HG03565 (cell line): Measurements from ENCODE around the gene LUC7L3.

Source experiments
- ATAC-seq: cut with Tn5 transposase; IDR thresholded peaks from one replicate; pipeline ENCODE4 v1.9.1; 2021; ENCODE audit warnings: mild to moderate bottlenecking, moderate library complexity; ENCODE audit not compliant: unreplicated experiment

LUC7L3 gene

DNA sequence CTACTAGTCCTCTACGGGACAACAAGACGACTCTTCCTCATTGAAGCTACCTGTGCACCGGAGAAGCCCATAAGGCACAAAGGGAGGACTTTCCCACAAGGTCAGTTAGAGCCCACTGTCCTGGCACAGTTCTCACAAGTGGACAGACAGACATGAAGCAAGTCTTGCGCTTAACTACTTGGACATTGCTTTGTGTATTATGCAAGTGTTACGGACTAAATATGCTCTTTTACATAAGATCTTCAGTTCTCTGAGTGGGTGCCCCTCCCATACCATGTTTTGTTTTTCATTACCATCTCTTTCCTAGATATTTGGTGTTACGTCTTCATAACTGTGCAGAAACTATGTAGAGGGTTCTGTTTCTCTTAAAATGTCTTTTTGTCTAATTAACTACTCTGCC is 29.8 kb downstream of the LUC7L3 start:
- no peak for ATAC-seq

DNA sequence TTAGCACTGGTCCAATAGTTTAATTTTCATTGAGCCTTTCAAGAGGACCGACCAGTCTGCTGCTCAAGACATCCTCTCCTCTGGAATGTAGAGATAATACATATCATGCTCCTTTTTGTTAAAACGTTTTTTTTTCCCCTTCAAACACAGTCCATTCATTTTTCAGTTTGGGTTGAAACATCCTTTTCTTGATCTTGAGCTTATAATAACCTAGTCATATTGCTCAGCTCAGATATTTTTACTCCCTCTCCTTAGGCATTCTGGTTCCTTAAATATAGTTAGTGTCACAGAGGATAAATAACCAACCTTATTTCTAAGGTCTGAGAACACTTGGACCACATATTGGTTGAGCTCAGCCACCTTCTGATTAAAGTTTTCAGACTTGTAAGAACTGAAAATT is 35.1 kb downstream of the LUC7L3 start:
- ATAC-seq, result no peak

DNA sequence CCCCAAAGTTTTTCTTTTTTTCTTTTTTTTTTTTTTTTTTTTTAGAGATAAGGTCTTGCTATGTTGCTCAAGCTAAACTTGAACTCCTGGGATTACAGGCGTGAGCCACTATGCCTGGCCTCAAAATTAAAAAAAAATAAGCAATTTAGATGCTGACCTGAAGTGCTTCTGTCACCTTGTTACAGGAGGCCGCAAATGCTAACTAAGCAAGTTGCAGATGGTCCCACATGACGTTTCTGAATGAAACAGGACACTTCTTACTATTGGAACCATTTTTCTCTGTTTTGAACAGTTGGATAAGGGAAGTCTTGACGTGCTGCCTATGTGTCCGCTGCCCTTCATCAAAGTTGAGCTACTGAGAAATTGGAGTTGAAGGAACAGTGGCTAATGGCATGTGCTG is 39.1 kb downstream of the LUC7L3 start:
- no peak for ATAC-seq

DNA sequence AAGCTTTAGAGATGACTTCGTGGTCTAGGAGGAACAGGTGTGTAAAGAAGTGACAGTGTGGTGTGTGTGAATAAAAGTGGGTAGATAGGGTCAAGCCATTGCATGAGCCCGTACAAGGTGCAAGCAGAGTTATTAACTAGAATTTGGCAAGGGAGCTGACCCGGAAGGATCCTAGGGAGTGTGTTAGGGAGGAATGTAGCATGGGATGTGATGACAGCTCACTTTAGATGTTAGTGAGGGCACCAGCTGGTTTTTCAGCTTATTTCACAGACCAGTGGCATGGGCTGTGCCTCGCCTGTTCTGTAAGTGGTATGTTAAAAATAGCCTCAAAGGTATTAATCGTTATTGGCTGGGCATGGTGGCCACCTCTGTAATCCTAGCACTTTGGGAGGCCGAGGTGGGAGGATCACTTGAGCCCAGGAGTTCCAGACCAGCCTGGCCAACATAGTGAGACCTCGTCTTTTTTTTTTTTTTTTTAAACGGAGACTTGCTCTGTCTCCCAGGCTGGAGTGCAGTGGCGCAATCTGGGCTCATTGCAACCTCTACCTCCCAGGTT is 39.7 kb downstream of the LUC7L3 start:
- no peak for ATAC-seq

DNA sequence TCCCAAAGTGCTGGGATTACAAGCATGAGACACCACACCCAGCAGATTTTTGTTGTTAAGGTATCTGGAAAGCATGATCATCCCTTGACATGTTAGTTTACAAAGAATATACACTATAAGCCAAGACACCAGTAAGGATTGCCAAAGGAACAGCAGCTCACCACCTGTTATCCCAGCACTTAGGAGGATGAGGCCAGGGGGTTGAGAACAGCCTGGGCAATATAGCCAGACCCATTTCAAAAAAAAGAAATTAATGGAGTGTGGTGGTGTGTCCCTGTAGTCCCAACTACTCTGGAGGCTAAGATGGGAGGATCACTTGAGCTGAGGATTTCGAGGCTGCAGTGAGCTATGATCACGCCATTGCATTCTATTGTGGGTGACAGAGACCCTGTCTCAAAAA is 42.8 kb downstream of the LUC7L3 start:
- ATAC-seq, result no peak

DNA sequence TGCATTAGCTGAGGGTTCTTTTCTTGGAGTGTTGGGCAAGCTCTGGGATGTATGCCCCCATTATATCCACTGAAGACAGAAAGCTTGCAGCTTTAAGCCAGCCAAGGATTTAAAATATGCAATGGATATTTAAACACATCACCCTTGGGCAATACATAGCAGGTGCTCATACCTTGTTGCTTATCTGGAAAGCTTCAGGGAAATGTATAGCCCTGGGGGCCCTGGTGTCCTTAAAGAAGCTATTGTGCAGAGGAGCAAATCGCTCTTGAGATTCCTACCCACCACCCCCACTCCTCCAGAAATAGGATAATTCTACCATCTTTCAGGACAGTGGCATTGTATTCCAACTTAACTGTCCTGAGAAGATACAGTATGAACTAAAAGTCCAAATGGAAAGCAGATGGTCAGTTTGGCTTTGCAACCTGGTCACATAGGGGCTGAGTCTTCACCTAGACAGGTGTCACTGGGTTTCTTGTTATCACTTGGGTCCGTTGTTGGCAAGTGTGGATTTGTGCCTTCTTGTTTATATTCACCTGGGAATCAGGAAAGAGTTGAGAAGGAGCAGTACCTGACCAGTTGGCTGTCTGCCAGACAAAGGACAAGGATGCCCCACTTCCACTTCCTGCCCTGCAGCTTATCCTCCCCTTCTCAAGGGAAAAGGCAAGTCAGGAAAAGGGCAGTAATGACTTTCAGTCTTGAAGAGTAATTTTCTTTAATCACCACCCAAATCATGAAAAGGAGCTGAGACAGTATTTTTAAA is 44.5 kb downstream of the LUC7L3 start:
- ATAC-seq, result no peak

DNA sequence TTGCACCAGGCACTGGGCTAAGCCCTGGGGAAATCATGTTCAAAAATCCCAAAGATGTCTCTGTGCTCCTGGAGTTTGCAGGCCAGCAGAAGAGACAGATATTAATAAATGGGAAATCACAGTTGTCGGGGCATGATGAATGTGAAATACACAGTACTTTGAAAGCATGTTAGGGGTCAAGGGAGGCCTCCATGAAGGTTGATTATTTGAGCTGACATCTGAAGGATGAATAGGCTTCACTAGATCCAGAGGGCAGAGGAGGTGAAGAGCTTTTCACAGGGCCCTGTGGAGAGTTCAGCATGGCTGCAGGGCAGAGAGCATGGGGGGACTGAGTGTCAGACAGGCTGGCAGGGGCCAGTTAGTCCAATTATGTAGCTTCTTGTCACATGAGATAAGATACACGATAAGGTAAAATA is 45.3 kb downstream of the LUC7L3 start:
- no peak for ATAC-seq

DNA sequence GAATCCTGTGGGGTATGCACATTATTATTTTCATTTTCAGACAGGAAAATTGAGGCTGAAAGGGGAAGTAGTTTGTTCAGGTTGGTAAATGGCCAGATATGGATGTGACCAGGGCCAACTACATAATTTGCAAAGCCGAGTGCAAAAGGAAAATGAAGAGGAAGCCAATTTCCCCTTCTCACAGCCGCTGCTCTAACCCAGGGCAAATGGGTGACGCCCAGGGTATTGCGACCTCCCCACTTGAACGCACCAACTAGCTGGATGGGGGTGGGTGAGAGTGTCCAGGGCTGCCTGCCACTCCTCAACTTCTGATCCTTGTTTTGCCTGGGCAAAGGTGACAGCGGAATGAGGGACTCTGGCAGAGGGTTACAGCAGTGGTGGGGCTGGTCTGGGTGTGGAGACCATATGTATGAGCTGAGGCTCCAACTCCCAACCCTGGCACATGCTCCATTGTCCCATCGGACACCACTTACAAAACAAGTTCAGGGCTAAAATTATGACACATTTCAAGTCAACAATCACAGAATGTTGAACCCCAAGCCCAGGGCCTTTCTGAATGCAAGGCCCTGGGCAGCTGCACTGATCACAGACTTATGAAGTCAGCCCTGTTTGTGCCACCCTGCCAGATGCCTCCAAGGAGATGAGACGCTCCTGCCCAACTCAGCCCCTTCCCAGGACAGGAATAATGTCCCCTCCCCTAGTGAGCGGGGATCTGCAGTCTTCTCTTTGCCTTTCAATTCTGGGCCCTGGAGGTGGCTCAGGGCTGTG is 46.2 kb downstream of the LUC7L3 start:
- ATAC-seq, result no peak

DNA sequence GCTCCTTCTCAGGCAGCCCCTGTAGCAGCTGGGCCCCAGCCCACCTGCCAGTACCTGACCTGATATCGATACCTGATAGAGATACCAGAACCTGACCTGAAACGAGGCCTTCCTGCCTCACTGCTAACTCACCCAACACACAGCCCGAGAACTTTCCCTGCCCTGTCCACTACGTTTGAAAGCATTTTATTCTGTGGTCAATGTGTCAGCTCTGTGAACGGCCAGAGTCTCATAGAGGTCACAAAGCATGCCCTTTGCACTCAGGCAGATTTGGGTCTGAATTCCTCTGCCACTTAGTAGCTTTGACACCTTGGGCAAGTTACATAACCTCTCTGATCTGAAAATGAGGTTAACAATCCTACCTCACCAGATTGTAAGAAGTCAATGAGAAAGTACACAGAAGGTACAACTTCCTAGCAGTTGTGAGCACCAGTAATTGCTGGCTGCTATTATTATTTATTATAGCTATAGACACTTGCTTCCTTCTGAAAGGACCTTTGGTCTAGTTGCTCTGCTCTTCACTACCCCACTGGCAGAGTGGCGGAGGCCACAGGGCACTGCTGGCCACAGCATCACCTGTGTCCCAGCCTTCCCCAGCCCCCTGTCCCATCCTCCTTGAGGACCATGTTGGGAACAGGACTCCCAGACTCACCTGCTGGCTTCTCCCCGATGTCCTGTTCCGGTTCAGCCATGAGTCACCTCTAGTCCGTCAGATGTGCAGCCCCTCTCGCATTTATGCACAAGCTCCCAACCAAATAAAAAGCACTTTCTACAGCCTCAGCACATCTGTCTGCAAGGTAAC is 47.0 kb downstream of the LUC7L3 start:
- ATAC-seq, result no peak

DNA sequence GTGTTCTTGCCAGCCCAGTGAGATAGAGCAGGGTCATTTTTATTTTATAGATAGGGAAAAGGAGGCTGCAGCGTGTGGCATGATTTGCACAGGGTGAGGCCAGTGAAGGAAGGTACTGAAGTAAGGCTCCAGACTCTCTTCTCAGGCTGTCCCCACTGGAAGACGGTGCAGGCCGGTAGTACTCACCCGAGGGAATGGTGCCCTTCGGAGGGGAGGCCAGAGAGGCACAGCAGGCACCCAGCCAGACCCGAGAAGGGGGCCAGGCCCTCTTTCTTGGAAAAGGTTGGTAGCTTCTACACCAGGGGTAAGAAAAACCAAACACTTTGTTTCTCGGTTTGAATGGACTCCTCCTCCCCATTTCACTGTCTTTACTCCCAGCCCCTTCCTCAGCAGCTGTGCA is 47.6 kb downstream of the LUC7L3 start:
- ATAC-seq, result no peak

DNA sequence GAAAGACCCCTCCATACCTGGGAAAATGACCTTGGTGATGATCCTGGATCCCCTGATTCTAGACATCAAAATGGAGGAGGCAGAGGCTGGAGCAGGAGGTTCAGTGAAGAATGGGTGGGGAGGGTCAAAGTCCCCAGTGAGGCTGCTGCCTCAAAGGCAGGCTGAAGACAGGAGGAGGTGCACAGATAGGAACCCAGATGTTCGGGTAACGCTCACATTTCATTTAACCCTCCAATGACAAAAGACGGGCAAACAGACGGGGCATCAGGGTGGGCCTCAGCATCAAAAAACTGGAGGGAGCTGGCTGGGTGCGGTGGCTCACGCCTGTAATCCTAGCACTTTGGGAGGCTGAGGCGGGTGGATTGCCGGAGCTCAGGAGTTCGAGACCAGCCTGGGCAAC is 48.0 kb downstream of the LUC7L3 start, which contains the start of gene ANKRD40CL:
TSS of gene ANKRD40CL (minus strand) at position 73 of the 400 bp plus-strand sequence. CDS start 605 bp downstream, outside the sequence.
- no peak for ATAC-seq

DNA sequence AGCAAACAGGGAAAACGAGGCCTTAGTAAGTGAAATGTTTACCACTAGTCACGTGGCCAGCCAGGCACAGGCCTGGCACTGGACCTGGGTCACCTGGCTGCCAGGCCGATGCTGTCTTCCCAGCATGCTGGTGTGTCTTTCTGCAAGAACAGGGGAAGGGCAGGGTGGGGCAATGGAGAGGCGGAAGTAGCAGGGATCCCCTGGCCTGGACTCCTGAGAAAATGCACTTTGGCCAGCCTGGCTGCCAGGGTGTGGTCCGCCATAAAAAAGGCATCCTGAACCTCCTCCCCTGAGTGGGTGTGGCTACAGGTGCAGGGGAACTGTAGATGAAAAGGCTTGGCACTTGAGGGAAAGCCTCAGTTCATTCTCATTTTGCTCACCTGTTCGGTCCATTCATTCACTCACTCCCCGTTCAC is 49.0 kb downstream of the LUC7L3 start:
- ATAC-seq, result no peak

DNA sequence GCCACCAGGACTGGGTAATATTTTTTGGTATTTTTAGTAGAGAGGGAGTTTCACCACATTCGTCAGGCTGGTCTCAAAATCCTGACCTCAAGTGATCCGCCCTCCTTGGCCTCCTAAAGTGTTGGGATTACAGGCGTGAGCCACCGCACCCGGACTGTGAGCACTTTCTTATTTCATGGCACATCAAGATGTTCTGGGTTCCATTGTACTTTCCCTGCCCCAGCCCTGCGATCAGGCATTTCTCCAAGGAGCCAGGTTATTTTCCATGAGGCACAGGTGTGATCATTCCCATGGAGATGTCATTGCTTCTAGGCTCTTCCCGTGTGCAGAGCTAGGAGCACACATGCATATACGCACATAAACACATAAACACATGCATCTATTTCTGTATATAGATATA is 50.5 kb downstream of the LUC7L3 start:
- no peak for ATAC-seq

DNA sequence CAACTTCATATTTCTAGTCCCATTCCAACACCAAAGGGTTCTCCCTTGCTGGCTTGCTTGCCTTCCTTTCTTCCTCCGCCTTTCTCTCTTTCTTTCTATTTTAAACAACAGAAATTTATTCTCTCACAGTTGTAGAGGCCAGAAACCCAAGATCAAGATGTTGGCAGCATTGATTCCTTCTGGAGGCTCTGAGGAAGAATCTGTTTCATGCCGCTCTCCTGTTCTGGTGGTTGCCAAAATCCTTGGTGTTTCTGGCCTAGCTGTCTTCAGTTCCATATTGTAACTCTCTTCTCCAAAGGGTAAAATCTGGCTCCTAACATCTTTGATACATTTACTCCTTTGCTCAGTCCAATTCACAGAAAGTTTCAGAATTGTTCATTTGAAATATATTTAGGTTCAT is 50.9 kb downstream of the LUC7L3 start:
- no peak for ATAC-seq

DNA sequence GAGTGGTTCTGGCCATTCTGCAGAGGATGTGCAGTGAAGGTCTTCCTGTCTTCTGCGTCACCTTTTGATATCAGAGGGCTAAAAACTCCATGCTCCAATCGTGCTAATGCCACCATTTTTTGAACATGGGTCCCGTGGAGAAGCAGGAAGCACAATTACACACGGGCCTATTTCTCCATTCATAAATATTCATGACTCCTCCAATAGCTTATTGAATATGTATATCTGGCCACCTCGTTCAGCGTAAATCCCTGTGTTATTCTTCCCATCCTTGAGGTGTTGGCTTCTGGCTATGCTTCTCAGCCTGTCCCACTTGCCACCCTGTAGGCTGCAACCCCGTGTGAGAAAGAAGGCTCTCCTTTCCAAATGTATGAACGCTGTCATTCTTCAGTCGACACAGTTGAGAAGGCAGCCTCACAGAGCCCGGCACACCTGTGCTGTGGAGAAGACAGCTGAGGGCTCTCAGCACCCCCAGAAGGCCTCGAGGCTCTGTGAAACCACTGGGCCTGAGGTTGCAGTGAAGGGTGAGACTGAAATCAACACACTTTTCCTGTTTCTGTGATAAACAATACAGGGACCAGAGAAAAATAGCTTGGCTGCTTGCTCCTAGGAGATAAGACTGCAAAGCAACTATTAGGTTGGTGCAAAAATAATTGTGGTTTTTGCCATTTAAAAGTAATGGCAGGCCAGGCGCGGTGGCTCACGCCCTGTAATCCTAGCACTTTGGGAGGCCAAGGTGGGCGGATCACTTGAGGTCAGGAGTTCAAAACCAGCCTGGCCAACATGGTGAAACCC is 52.8 kb downstream of the LUC7L3 start:
- ATAC-seq, result peak; percentile 83

DNA sequence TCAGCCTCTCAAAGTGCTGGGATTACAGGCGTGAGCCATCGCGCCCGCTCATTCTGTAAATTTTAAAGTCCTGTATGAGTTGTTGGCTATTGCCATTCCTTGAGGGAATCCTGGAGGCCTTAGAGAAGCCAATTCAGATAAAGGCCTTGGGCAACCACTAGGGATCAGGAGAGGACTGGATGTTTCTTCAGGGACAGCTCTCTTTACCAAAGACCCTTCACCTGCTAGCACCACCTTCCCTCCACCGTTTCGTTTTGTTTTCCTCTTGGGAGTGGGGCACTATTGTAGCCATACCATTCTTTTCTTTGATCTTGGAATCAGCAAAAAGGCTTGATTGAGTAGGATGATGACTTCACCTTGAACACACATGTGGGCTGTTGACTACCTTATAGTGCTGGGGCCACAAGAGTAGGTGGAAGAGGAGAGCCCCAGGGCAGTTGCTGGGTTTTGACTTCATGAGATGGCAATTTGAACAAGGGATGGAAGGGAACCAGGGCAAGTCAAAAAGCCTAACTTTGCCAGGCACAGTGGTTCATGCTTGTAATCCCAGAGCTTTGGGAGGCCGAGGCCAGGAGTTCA is 54.9 kb downstream of the LUC7L3 start:
- ATAC-seq, result no peak

DNA sequence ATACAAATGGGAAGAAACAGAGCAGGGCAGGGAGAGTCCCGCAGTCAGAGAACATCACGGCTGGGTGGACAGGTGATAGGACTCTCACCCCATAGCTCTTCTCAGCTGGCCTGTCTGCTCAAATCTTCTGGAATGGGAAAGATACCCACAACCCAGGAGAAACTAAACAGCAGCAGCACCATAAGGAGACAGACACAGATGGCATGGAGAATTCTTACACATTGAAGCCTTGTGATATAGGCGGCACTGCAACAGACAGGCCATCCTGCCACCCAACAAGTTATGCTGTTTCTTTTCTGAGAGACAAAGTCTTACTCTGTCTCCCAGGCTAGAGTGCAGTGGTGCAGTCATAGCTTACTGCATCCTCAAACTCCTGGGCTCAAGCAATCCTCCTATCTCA is 56.5 kb downstream of the LUC7L3 start:
- ATAC-seq, result no peak

DNA sequence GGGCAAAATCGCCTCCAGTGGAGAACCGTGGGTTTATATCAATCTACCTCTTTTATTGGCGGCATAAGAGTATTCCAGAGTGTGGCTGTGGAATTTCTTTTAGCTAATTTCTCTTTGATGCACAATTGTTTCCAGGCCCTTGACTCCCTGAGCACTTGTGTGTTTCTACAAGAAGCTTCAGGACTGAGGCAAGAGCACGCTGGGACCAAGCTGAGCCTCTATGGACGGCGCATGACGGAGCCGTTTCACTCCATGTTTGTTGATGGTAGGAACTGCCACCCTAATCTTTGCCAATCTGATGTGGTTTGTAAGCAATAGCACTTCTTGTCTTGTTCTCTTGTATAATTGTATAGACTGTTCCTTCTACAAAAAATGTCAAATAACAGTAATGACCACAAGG is 59.1 kb downstream of the LUC7L3 start:
- no peak for ATAC-seq

DNA sequence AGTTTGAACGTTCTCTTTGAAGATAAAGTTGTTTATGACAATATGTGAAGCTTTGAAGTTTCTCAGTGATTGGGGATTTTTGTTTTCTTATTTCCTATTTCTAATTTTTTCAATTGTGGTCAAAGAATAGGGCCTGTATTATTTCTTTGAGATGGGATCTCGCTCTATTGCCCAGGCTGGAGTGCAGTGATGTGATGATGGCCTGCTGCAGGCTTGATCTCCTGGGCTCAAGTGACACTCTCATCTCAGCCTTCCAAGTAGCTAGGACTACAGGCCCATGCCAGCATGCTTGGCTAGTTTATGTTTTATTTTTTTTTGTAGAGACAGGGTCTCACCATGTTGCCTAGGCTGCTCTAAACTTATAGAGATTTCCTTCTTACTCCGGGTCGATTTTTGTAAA is 59.6 kb downstream of the LUC7L3 start:
- no peak for ATAC-seq

DNA sequence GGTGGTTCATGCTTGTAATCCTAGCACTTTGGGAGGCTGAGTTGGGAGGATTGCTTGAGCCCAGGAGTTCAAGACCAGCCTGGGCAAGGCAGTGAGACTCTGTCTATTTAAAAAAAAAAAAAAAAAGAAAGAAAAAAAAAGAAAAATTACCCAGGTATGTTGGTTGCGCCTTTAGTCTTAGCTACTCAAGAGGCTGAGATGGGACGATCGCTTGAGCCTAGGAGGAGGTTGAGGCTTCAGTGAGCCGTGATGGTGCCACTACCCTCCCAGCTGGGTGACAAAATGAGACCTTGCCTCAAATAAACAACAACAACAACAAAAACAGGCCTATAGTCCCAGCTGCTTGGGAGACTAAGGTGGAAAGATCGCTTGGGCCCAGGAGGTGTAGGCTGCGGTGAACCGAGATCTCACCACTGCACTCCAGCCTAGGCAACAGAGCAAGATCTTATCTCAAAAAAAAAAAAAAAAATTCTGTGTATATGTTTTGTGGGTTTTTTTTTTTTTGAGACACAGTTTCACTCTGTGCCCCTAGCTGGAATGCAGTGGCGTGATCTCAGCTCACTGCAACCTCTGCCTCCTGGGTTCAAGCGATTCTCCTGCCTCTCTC is 60.4 kb downstream of the LUC7L3 start:
- ATAC-seq, result no peak
